DMS 273 (cell line): Measurements from ENCODE around the gene ADAM19.
A peak's percentile ranks its signal among the peaks of the same experiment; 100 is the strongest.

Experiments used
- DNase-seq: peaks from one replicate; lab custom pipeline; 2025; ENCODE audit not compliant: unreplicated experiment; lab: John Stamatoyannopoulos, UW

The ADAM19 gene

GRCh38 chr5:157575381-157576020 is at the start of gene ADAM19:
Gene ADAM19, minus strand, starts transcription at chr5:157575775. Its CDS starts 79 bp downstream, at chr5:157575696.
- peak; percentile 77 for DNase-seq

GRCh38 chr5:157624144-157624543 is 48.6 kb upstream of the ADAM19 start:
- DNase-seq: no peak

- DNase-seq: no peak
These were observed 45.2 kb upstream of the ADAM19 start for GRCh38 chr5:157620776-157621175.

- no peak for DNase-seq
These were observed 42.7 kb upstream of the ADAM19 start for GRCh38 chr5:157618191-157618765.

GRCh38 chr5:157616785-157617184 is 41.2 kb upstream of the ADAM19 start:
- DNase-seq: no peak

- no peak for DNase-seq
These were observed 38.0 kb upstream of the ADAM19 start for GRCh38 chr5:157613385-157614245.

GRCh38 chr5:157612581-157612980 is 37.0 kb upstream of the ADAM19 start:
- no peak for DNase-seq

- DNase-seq: peak; percentile 51
These were observed 36.2 kb upstream of the ADAM19 start for GRCh38 chr5:157611571-157612476.

GRCh38 chr5:157610990-157611389 is 35.4 kb upstream of the ADAM19 start:
- DNase-seq: no peak

GRCh38 chr5:157608972-157609565 is 33.5 kb upstream of the ADAM19 start:
- DNase-seq: no peak

- no peak for DNase-seq
These were observed 32.0 kb upstream of the ADAM19 start for GRCh38 chr5:157607371-157608161.

GRCh38 chr5:157606046-157606445 is 30.5 kb upstream of the ADAM19 start:
- DNase-seq: no peak

GRCh38 chr5:157603333-157604190 is 28.0 kb upstream of the ADAM19 start:
- no peak for DNase-seq

GRCh38 chr5:157602505-157602904 is 26.9 kb upstream of the ADAM19 start:
- DNase-seq: no peak

- DNase-seq: no peak
These were observed 24.7 kb upstream of the ADAM19 start for GRCh38 chr5:157600252-157600651.

- no peak for DNase-seq
These were observed 24.0 kb upstream of the ADAM19 start for GRCh38 chr5:157599565-157599964.

GRCh38 chr5:157598350-157598936 is 22.9 kb upstream of the ADAM19 start:
- no peak for DNase-seq

GRCh38 chr5:157597277-157597676 is 21.7 kb upstream of the ADAM19 start:
- DNase-seq: no peak
